CD8-positive, alpha-beta memory T cell (primary cell): ENCODE measurements around the gene ATP6V1C2. TPM values are rescaled to one million over a fixed set of nuclear protein-coding genes. Genes with fewer than 3 reads are reported as not detected.
A peak's percentile ranks its signal among the peaks of the same experiment; 100 is the strongest.

Source experiments
- CTCF ChIA-PET: fragments of 350-600 bp; sonication (Branson Sonifier 250); formaldehyde crosslinking; loops from one replicate; lab custom pipeline; 2021; ENCODE audit warnings: antibody characterized with exemption; lab: Charles Lee
- POLR2A ChIA-PET: fragments of 350-600 bp; sonication (Branson Sonifier 250); formaldehyde crosslinking; loops from one replicate; lab custom pipeline; 2021; ENCODE audit warnings: antibody characterized with exemption; lab: Charles Lee
- DNase-seq, 5 donors: peaks; one replicate each; pipeline versions ENCODE4 v3.0.0 to v3.0.0-alpha.2; 2020 to 2022; ENCODE audit warnings: mixed read lengths in 1 of 5
- H3K27ac ChIP-seq: one replicate; pipeline ENCODE4 v1.7.0; 2013; ENCODE audit warnings: low read depth, mild to moderate bottlenecking, low read length, moderate library complexity
- H3K27me3 ChIP-seq: 2 replicates; pipeline ENCODE4 v1.7.0; 2013; ENCODE audit warnings: low read length, mild to moderate bottlenecking; ENCODE audit not compliant: insufficient read depth, poor library complexity, severe bottlenecking
- H3K36me3 ChIP-seq: 2 replicates; pipeline ENCODE4 v1.7.0; 2013; ENCODE audit warnings: mild to moderate bottlenecking, low read length, moderate library complexity; ENCODE audit not compliant: insufficient read depth
- H3K4me1 ChIP-seq: 2 replicates; pipeline ENCODE4 v1.7.0; 2013; ENCODE audit warnings: mild to moderate bottlenecking, low read length, moderate library complexity; ENCODE audit not compliant: insufficient read depth
- H3K4me3 ChIP-seq: 2 replicates; pipeline ENCODE4 v1.7.0; 2013; ENCODE audit warnings: mild to moderate bottlenecking, low read length
- H3K9me3 ChIP-seq: 2 replicates; pipeline ENCODE4 v1.7.0; 2013; ENCODE audit warnings: mild to moderate bottlenecking, low read length
- H3K27ac Mint-ChIP-seq, 8 donors: one replicate each; pipeline ENCODE4 v1.8.0; 2020 to 2021; ENCODE audit warnings: mixed read lengths in 8 of 8, mild to moderate bottlenecking in 6 of 8, inconsistent platforms in 3 of 8, moderate library complexity in 3 of 8
- H3K27me3 Mint-ChIP-seq, 2 donors: one replicate each; pipeline ENCODE4 v1.8.0; 2020 to 2021; ENCODE audit warnings: mixed read lengths in 2 of 2, mild to moderate bottlenecking in 1 of 2, moderate library complexity in 1 of 2
- H3K36me3 Mint-ChIP-seq, 3 donors: one replicate each; pipeline ENCODE4 v1.8.0; 2020 to 2021; ENCODE audit warnings: mixed read lengths in 3 of 3, inconsistent platforms in 1 of 3, mild to moderate bottlenecking in 1 of 3
- H3K4me1 Mint-ChIP-seq, 3 donors: one replicate each; pipeline ENCODE4 v1.8.0; 2020 to 2021; ENCODE audit warnings: mixed read lengths in 3 of 3, inconsistent platforms in 1 of 3, mild to moderate bottlenecking in 1 of 3
- H3K4me3 Mint-ChIP-seq, 7 donors: one replicate each; pipeline ENCODE4 v1.8.0; 2020 to 2021; ENCODE audit warnings: mixed read lengths in 7 of 7, mild to moderate bottlenecking in 6 of 7, moderate library complexity in 4 of 7, inconsistent platforms in 2 of 7
- H3K9me3 Mint-ChIP-seq, 5 donors: one replicate each; pipeline ENCODE4 v1.8.0; 2020 to 2022; ENCODE audit warnings: mixed read lengths in 5 of 5, mild to moderate bottlenecking in 3 of 5, moderate library complexity in 2 of 5, inconsistent platforms in 1 of 5
- polyA plus RNA-seq: library from polyadenylated mRNA; unstranded; fragments of 300-500 nt; fragmentation: Illumina TruSeq; gene quantifications from one replicate; pipeline ENCODE4 v1.2.3, GENCODE V29; 2021
- total RNA-seq, 2 experiments: library from RNA; stranded (reverse); gene quantifications; one replicate each; pipeline ENCODE4 v1.2.3, GENCODE V29; 2021

Gene ATP6V1C2
- total and polyA plus RNA-seq, 3 experiments from 2014 or later: 0.09 to 0.24 TPM; not detected in 1

GRCh38 chr2:10772868-10773215 is 51.4 kb downstream of the ATP6V1C2 start:
- Mint-ChIP-seq H3K27ac (peak overlapping the region in 2 of 8 donors; percentile 40 to 92), H3K4me3 (no peak overlapping the region), H3K27me3 (no peaks in the 10 kb centered on the region), H3K4me1 (no peaks in the 10 kb centered on the region), H3K9me3 (no peaks in the 10 kb centered on the region), H3K36me3 (peaks cover 0 to 2% (median 2%) of the 10 kb centered on the region in 3 donors)
- Histone ChIP-seq H3K4me1 (no peaks in the 10 kb centered on the region), H3K9me3 (no peaks in the 10 kb centered on the region), H3K4me3 (no peak overlapping the region), H3K36me3 (no peaks in the 10 kb centered on the region), H3K27ac (no peak overlapping the region), H3K27me3 (no peaks in the 10 kb centered on the region)
- POLR2A ChIA-PET: no interaction called here
- no peak for DNase-seq
- CTCF ChIA-PET: no interaction called here

- DNase-seq: no peak
- H3K9me3 Mint-ChIP-seq: no peaks in the 10 kb centered on the region
- peaks cover 0 to 7% (median 2%) of the 10 kb centered on the region in 3 donors for H3K36me3 Mint-ChIP-seq
- no peak overlapping the region for H3K4me3 ChIP-seq
- H3K27me3 Mint-ChIP-seq: no peaks in the 10 kb centered on the region
- no peaks in the 10 kb centered on the region for H3K9me3 ChIP-seq
- H3K36me3 ChIP-seq: no peaks in the 10 kb centered on the region
- H3K4me1 Mint-ChIP-seq: no peaks in the 10 kb centered on the region
- H3K27me3 ChIP-seq: no peaks in the 10 kb centered on the region
- POLR2A ChIA-PET: no interaction called here
- no peak overlapping the region for H3K27ac Mint-ChIP-seq
- CTCF ChIA-PET: no interaction called here
- H3K4me3 Mint-ChIP-seq: no peak overlapping the region
- H3K27ac ChIP-seq: no peak overlapping the region
- no peaks in the 10 kb centered on the region for H3K4me1 ChIP-seq
Observed at GRCh38 chr2:10773821-10774341, 52.5 kb downstream of the ATP6V1C2 start.

GRCh38 chr2:10774394-10774793 is 53.0 kb downstream of the ATP6V1C2 start:
- Histone ChIP-seq H3K27me3 (no peaks in the 10 kb centered on the region), H3K4me3 (no peak overlapping the region), H3K27ac (no peak overlapping the region), H3K4me1 (no peaks in the 10 kb centered on the region), H3K36me3 (no peaks in the 10 kb centered on the region), H3K9me3 (no peaks in the 10 kb centered on the region)
- ChIA-PET POLR2A (no interaction called here), CTCF (no interaction called here)
- no peaks in the 10 kb centered on the region for H3K9me3 Mint-ChIP-seq
- H3K4me3 Mint-ChIP-seq: no peak overlapping the region
- no peak overlapping the region for H3K27ac Mint-ChIP-seq
- no peaks in the 10 kb centered on the region for H3K4me1 Mint-ChIP-seq
- H3K27me3 Mint-ChIP-seq: no peaks in the 10 kb centered on the region
- DNase-seq: no peak
- peaks cover 0 to 8% (median 2%) of the 10 kb centered on the region in 3 donors for H3K36me3 Mint-ChIP-seq

- Mint-ChIP-seq H3K27me3 (no peaks in the 10 kb centered on the region), H3K27ac (peak overlapping the region in 1 of 8 donors; percentile 24), H3K4me1 (no peaks in the 10 kb centered on the region), H3K9me3 (no peaks in the 10 kb centered on the region), H3K36me3 (peaks cover 0 to 13% (median 2%) of the 10 kb centered on the region in 3 donors), H3K4me3 (no peak overlapping the region)
- Histone ChIP-seq H3K9me3 (no peaks in the 10 kb centered on the region), H3K4me1 (no peaks in the 10 kb centered on the region), H3K27me3 (no peaks in the 10 kb centered on the region), H3K4me3 (no peak overlapping the region), H3K36me3 (no peaks in the 10 kb centered on the region), H3K27ac (no peak overlapping the region)
- CTCF ChIA-PET: no interaction called here
- POLR2A ChIA-PET: no interaction called here
- DNase-seq: no peak
Observed at GRCh38 chr2:10775021-10775780, 53.8 kb downstream of the ATP6V1C2 start.

GRCh38 chr2:10775831-10776230 is 54.4 kb downstream of the ATP6V1C2 start:
- no peak overlapping the region for H3K4me3 ChIP-seq
- Mint-ChIP-seq H3K4me3 (no peak overlapping the region), H3K36me3 (peaks cover 0 to 18% (median 2%) of the 10 kb centered on the region in 3 donors), H3K4me1 (no peaks in the 10 kb centered on the region), H3K27ac (no peak overlapping the region), H3K9me3 (no peaks in the 10 kb centered on the region), H3K27me3 (no peaks in the 10 kb centered on the region)
- no peaks in the 10 kb centered on the region for H3K36me3 ChIP-seq
- DNase-seq: no peak
- H3K4me1 ChIP-seq: no peaks in the 10 kb centered on the region
- no peaks in the 10 kb centered on the region for H3K9me3 ChIP-seq
- ChIA-PET POLR2A (no interaction called here), CTCF (no interaction called here)
- H3K27me3 ChIP-seq: no peaks in the 10 kb centered on the region
- H3K27ac ChIP-seq: no peak overlapping the region

- Mint-ChIP-seq H3K4me1 (no peaks in the 10 kb centered on the region), H3K4me3 (no peak overlapping the region), H3K27me3 (no peaks in the 10 kb centered on the region), H3K9me3 (no peaks in the 10 kb centered on the region), H3K27ac (no peak overlapping the region), H3K36me3 (peaks cover 0 to 22% (median 2%) of the 10 kb centered on the region in 3 donors)
- ChIA-PET CTCF (no interaction called here), POLR2A (no interaction called here)
- Histone ChIP-seq H3K27ac (no peak overlapping the region), H3K4me1 (no peaks in the 10 kb centered on the region), H3K27me3 (no peaks in the 10 kb centered on the region), H3K36me3 (peaks cover under 1% of the 10 kb centered on the region), H3K9me3 (no peaks in the 10 kb centered on the region), H3K4me3 (no peak overlapping the region)
- DNase-seq: no peak
Observed at GRCh38 chr2:10776231-10776977, 55.0 kb downstream of the ATP6V1C2 start.

GRCh38 chr2:10777111-10777841 is 55.8 kb downstream of the ATP6V1C2 start:
- POLR2A ChIA-PET: no interaction called here
- Histone ChIP-seq H3K4me1 (no peaks in the 10 kb centered on the region), H3K4me3 (no peak overlapping the region), H3K27ac (no peak overlapping the region), H3K27me3 (no peaks in the 10 kb centered on the region), H3K36me3 (peaks cover 9% of the 10 kb centered on the region), H3K9me3 (no peaks in the 10 kb centered on the region)
- no peaks in the 10 kb centered on the region for H3K9me3 Mint-ChIP-seq
- H3K27me3 Mint-ChIP-seq: no peaks in the 10 kb centered on the region
- CTCF ChIA-PET: no interaction called here
- H3K4me1 Mint-ChIP-seq: no peaks in the 10 kb centered on the region
- no peak overlapping the region for H3K4me3 Mint-ChIP-seq
- DNase-seq: no peak
- peaks cover 0 to 31% (median 2%) of the 10 kb centered on the region in 3 donors for H3K36me3 Mint-ChIP-seq
- H3K27ac Mint-ChIP-seq: peak overlapping the region in 2 of 8 donors; percentile 42 to 82
